ENCODE measurements around the gene MTARC2.

- TF ChIP-seq RFX5 (IDR thresholded peaks at IDR 0.05; ENCODE audit: low read depth, low read length) (no peak), RAD21 (IDR thresholded peaks at IDR 0.05; ENCODE audit: low read length) (no peak), RCOR1 (IDR thresholded peaks at IDR 0.05; ENCODE audit: insufficient replicate concordance, low read length) (no peak), POLR2A (IDR thresholded peaks at IDR 0.05; ENCODE audit: low read depth, low read length) (no peak), CTCF (conservative IDR thresholded peaks at IDR 0.05; ENCODE audit: low read depth, low read length) (0 out of 2 replicates have a peak, but pooled peaks have one; percentile 3), CEBPB (IDR thresholded peaks at IDR 0.05; ENCODE audit: low read depth, low read length) (no peak), FOS (IDR thresholded peaks at IDR 0.05; ENCODE audit: low read depth, low read length) (no peak), SMC3 (IDR thresholded peaks at IDR 0.05; ENCODE audit: low read depth, low read length) (no peak), MXI1 (IDR thresholded peaks at IDR 0.05; ENCODE audit: borderline replicate concordance, low read depth, low read length) (no peak), NFE2L2 (IDR thresholded peaks at IDR 0.05; ENCODE audit: low read depth, low read length) (no peak), MAFK (IDR thresholded peaks at IDR 0.05; ENCODE audit: low read depth, low read length) (no peak)
- TF ChIP-seq, protein P1, sequence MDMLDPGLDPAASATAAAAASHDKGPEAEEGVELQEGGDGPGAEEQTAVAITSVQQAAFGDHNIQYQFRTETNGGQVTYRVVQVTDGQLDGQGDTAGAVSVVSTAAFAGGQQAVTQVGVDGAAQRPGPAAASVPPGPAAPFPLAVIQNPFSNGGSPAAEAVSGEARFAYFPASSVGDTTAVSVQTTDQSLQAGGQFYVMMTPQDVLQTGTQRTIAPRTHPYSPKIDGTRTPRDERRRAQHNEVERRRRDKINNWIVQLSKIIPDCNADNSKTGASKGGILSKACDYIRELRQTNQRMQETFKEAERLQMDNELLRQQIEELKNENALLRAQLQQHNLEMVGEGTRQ (IDR thresholded peaks at IDR 0.05; ENCODE audit: low read depth, low read length) = no peak
These were observed 21.5 kb upstream of the MTARC2 start for GRCh38 chr1:220726634-220727033.
